Mesothelial cell of epicardium (in vitro differentiated cells): ENCODE data around the gene IFIT5. TPM values are rescaled to one million over a fixed set of nuclear protein-coding genes. Genes with fewer than 3 reads are reported as not detected.
"Not testable (repeated sequence)": the region's sequence is repeated elsewhere in the genome, so short reads cannot be mapped to it uniquely, and the experiment has no call there.

Experiments used
- DNase-seq, 2 experiments: peaks; one replicate each; pipeline ENCODE4 v3.0.0; 2021; ENCODE audit warnings: low spot score in 2 of 2; ENCODE audit not compliant: unreplicated experiment in 2 of 2
- H3K27ac Mint-ChIP-seq: 2 replicates; pipeline ENCODE4 v1.8.0; 2021; ENCODE audit warnings: mixed read lengths
- H3K27me3 Mint-ChIP-seq: 2 replicates; pipeline ENCODE4 v1.8.0; 2021; ENCODE audit warnings: low read depth, mixed read lengths
- H3K36me3 Mint-ChIP-seq: 2 replicates; pipeline ENCODE4 v1.8.0; 2021; ENCODE audit warnings: mixed read lengths
- H3K4me1 Mint-ChIP-seq: 2 replicates; pipeline ENCODE4 v1.8.0; 2021; ENCODE audit warnings: mixed read lengths
- H3K4me3 Mint-ChIP-seq: 2 replicates; pipeline ENCODE4 v1.8.0; 2021; ENCODE audit warnings: mild to moderate bottlenecking, moderate library complexity, mixed read lengths
- H3K9me3 Mint-ChIP-seq: 2 replicates; pipeline ENCODE4 v1.8.0; 2021; ENCODE audit warnings: mixed read lengths
- total RNA-seq: library from RNA; stranded (reverse); gene quantifications from 3 replicates; pipeline ENCODE4 v1.2.1, GENCODE V29; 2021
- TF ChIP-seq, protein P1 (sequence below): fragments of 200-600 bp; sonication (generic); IDR thresholded peaks from one replicate; pipeline ENCODE4 v1.5.0; 2021; ENCODE audit warnings: antibody characterized with exemption; ENCODE audit not compliant: unreplicated experiment

The IFIT5 gene
- total RNA-seq, 1 donor from 2014 or later = 20.5 TPM

DNA sequence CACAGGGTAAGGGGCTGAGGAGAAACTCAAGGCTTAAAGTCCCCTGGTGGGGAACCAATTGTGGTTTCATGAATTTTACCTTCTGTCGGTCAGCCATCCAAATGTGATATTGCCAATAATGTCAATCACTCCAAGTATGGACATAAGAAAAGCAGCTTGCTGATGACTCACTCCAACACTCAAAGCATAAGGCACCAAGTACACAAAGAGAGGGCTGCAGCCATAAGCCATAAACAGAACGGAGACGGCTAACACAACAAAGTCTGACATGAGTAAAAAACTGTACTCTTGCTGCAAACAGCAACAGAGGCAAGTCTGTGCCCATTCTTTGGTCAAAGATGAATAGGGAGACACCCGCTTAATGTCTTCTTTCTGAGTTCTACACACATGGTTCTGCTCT, 24.2 kb downstream of the IFIT5 start:
- DNase-seq = no peak
- Mint-ChIP-seq H3K4me3 (no peak overlapping the region), H3K4me1 (no peaks in the 10 kb centered on the region), H3K27me3 (peaks cover 2% of the 10 kb centered on the region), H3K9me3 (peaks cover under 1% of the 10 kb centered on the region), H3K36me3 (peaks cover under 1% of the 10 kb centered on the region), H3K27ac (no peak overlapping the region)
- TF ChIP-seq, protein P1, sequence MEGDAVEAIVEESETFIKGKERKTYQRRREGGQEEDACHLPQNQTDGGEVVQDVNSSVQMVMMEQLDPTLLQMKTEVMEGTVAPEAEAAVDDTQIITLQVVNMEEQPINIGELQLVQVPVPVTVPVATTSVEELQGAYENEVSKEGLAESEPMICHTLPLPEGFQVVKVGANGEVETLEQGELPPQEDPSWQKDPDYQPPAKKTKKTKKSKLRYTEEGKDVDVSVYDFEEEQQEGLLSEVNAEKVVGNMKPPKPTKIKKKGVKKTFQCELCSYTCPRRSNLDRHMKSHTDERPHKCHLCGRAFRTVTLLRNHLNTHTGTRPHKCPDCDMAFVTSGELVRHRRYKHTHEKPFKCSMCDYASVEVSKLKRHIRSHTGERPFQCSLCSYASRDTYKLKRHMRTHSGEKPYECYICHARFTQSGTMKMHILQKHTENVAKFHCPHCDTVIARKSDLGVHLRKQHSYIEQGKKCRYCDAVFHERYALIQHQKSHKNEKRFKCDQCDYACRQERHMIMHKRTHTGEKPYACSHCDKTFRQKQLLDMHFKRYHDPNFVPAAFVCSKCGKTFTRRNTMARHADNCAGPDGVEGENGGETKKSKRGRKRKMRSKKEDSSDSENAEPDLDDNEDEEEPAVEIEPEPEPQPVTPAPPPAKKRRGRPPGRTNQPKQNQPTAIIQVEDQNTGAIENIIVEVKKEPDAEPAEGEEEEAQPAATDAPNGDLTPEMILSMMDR = no peak

DNA sequence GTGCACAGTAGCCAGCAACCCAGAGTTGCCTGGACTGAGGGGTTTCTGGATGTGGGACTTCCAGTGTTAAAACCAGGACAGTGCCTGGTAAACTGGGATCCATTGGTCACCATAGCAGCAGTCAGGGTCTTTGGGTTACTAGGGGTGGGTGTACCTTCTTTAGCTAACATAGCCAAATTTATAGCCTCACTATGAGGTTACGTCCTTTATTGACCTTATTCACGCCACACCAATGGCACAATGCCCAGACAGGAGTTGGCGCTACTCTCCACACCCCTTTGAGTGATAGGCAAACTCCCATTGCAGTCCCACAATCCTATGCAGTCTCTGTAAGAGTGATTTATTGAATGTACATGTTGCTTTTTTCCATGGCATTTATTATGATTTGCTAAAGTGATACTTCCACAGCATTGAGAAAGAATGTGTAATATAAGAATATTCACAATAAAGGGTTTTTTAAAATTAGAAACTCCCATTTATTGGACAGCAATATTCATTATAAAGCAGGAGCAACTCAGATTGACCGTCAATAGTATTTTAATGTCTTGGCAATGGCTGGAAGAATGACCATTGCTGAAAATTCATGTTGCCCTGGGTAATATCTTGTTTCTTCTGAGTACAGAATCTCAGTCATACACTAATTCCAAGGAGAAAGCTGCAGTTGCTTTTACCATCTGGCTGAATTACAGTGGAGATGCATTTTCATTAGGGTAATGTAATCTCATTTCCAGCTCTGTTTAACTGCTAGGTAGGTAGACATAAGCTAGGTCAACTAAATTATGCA, 26.1 kb downstream of the IFIT5 start:
- H3K9me3 Mint-ChIP-seq = peaks cover 5% of the 10 kb centered on the region
- H3K27me3 Mint-ChIP-seq = peaks cover 2% of the 10 kb centered on the region
- no peaks in the 10 kb centered on the region for H3K4me1 Mint-ChIP-seq
- TF ChIP-seq, protein P1 = no peak
- H3K36me3 Mint-ChIP-seq = peaks cover 3% of the 10 kb centered on the region
- no peak overlapping the region for H3K4me3 Mint-ChIP-seq
- no peak for DNase-seq
- H3K27ac Mint-ChIP-seq = no peak overlapping the region

DNA sequence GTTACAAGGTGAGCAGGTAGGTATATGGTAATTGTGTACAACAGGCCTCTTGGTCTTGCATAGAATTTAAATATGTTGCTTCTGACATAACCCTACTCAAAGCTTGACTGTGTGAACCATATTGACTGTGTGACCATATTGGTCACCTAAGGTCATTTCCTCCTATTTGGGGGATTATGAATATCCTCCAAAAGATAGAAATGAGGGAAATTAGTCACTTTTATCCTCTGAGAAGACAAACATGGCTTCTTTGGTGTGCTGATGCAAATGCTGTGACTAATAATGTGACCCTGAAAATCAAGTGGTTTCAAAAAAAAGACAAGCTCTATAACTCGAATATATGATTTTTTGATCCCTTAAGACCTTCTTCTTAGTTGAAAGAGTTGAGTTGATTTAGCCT, 27.9 kb downstream of the IFIT5 start:
- Mint-ChIP-seq H3K27ac (no peak overlapping the region), H3K4me3 (no peak overlapping the region), H3K4me1 (no peaks in the 10 kb centered on the region), H3K9me3 (peaks cover 22% of the 10 kb centered on the region), H3K27me3 (peaks cover 3% of the 10 kb centered on the region), H3K36me3 (peaks cover 11% of the 10 kb centered on the region)
- TF ChIP-seq, protein P1 = no peak
- DNase-seq = no peak

DNA sequence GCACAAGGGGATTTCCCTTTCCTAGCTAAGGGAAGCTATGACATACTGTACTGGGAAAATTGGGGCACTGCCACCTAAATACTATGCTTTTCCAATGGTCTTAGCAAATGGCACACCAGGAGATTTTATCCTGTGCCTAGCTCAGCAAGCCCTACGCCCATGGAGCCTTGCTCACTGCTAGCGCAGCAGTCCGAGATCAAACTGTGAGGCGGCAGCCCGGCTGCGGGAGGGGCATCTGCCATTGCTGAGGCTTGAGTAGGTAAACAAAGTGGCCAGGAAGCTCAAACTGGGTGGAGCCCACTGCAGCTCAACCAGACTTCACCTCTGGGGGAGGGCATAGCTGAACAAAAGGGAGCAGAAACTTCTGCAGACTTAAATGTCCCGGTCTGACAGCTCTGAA, 30.5 kb downstream of the IFIT5 start:
- not testable (repeated sequence) for H3K4me1 Mint-ChIP-seq, H3K4me3 Mint-ChIP-seq, H3K27ac Mint-ChIP-seq

DNA sequence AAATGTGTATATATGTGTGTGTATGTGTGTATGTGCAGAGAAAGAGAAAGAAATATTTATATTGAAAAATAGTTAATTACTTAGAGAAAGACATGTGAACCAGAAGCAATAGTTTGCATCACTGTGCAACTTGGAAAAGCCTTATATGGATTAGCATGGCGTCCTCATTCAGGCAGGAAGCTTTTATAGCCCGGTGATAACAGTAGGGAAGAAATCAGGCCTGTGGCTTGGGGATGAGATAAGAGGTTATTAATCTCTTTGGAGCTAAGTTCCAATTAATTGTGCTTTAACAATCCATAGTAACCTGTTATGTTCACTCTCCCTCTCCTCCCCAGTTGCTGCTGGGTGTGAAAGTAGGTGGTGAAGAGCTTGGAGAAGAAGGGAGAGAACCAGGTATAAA, 36.5 kb downstream of the IFIT5 start:
- Mint-ChIP-seq H3K4me1 (peaks cover 6% of the 10 kb centered on the region), H3K27me3 (peaks cover 7% of the 10 kb centered on the region), H3K36me3 (peaks cover 9% of the 10 kb centered on the region), H3K9me3 (peaks cover 16% of the 10 kb centered on the region), H3K4me3 (no peak overlapping the region), H3K27ac (no peak overlapping the region)
- DNase-seq = no peak
- TF ChIP-seq, protein P1 = no peak

More for the DNA sequence above, 30.5 kb downstream of the IFIT5 start:
- not testable (repeated sequence) for DNase-seq, H3K27me3 Mint-ChIP-seq
- H3K36me3 Mint-ChIP-seq = peaks cover 15% of the 10 kb centered on the region
- H3K9me3 Mint-ChIP-seq = peaks cover 26% of the 10 kb centered on the region

DNA sequence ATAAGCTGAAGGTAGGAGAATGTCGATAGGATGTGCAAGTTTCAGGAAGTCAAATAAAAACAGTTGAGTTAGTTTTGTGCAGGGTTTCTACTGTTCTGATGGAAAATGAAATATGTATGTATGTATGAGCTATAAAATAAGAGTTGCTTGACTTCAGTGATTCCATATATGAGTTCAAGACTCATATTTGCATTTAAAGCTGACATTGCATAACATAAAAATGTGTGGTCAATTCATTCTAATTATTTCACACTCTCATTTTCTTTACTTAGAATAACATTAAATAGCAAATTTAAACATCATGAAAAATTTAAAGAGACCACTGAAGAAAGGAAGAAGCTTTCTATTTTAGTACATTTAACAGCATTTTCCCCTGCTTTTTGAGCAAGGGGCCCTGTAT, 37.8 kb downstream of the IFIT5 start:
- Mint-ChIP-seq H3K36me3 (peaks cover 6% of the 10 kb centered on the region), H3K9me3 (peaks cover 5% of the 10 kb centered on the region), H3K27me3 (peaks cover 5% of the 10 kb centered on the region), H3K4me3 (no peak overlapping the region), H3K4me1 (peaks cover 6% of the 10 kb centered on the region), H3K27ac (no peak overlapping the region)
- TF ChIP-seq, protein P1 = no peak
- DNase-seq = no peak
